Stimulated activated CD4-positive, alpha-beta T cell treated with anti-CD3 and anti-CD28 coated beads, Interleukin-15, amount 100 ng/mL, for 1 hour (primary cell): ENCODE results near the gene ANKIB1.
"Not testable (repeated sequence)": the region's sequence is repeated elsewhere in the genome, so short reads cannot be mapped to it uniquely, and the experiment has no call there.

Experiments
- DNase-seq, 2 donors: peaks; one replicate each; pipeline ENCODE4 v3.0.0-alpha.2; 2020; ENCODE audit warnings: low read depth in 1 of 2, low spot score in 1 of 2

The ANKIB1 gene

DNA sequence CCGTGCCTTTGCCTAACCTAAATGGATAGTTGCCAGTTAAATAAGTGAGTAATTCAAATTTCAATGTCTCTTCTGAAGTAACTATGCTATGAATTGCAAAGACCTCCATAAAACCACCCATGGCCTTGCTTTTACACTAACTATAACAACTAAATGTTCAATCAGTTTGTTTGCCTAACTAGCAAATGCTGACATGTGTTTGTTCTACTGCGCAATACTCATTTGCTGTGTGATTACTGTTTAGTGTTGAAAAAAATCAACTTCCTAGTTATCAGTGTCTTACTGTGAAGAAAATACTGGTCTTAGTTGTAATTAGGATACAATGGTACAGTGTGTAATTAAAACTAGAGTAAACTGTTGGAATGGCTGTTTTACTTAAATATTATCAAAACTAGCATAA lies 154.2 kb downstream of the ANKIB1 start:
- DNase-seq = no peak

DNA sequence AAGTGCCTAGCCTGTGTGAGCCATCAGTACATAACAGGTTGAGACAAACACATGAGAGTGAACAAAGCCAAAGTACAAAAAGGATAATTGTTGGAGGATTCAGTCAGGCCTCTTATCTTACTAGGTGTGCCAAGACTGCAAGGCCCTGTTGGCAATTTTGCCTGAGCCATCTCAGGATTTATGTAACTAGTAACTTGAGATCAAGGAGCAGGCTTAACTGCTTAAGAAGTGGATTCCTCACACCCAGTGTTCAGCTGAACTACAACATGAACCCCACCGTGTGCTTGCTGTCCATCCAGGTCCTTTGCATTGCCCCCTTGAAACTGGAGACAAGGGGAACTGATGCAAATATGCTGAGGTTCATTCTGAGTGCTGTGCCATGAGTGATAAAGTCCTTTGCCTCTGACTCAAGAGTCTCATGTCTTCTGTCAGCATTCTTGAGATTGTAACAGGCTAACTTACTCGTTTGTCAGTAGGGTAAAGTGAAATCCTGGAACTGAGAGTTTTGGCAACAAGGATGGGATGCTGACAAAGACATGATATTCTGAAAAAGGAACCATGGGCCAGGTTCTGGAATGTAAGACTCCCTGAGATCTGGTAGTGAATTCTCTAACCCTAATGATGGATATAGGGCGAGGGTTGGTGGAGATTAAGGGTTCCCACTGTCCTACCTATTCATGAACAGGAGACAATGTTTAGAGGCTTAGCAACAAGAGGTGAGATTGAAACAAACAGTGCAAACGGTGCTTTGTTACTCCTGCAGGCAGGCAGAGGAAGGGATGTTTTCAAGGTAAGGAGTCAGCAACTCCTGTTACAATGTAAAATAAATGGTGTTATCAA lies 157.4 kb downstream of the ANKIB1 start:
- DNase-seq = no peak

DNA sequence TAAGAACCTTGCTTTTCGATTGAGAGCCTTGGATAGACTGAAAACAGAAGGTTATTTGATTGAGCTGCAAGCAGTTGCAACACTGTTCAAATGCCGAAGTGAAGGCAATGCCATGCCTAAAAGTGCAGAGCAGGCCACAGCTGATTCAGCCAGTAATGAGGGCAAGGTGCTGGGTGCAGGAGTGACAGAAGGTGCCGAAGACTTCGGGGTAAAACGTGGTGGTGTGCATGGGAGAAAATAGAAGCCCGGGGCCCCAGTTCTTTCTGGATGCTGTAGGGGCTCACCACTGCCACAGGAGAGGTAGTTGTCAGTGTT lies 157.9 kb downstream of the ANKIB1 start:
- DNase-seq = no peak

DNA sequence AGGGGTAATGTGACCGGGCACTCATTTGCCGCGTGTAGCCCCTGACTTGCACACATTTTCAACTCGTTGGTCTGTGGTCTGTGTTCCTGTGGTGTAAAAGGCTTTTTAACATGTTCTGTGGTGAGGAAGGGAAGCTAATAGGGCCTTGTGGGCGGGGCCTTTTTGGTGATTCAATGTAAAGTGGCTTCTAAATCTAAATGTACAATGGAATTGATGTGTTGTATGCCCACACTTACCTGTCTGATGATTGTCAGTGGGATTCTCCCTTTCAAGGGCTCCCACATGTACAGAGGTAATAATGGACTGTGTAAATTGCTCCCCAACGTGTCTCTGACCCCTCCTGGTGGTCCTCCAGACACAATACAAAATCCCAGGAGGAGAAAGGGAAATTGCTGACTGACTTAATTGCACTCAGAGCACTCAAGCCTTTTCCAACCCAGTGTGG lies 158.4 kb downstream of the ANKIB1 start:
- no peak for DNase-seq

DNA sequence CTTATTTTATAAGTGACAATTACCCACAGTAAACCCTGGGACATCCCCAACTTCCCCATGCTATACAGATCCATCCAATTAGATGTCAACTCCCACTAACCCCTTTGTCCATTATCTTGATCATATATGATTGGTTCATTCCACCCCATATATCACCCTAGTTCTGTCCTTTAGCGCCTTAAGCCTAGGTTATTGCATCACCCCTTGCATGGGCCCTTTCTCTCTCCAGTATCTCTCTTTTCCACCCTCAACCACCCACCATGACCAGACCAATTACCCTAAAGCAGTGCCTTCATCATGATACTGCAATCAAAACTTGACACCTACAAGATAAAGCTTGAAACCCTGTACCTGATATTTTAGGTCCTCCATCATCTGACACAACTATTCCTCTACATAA lies 163.6 kb downstream of the ANKIB1 start:
- DNase-seq = no peak

DNA sequence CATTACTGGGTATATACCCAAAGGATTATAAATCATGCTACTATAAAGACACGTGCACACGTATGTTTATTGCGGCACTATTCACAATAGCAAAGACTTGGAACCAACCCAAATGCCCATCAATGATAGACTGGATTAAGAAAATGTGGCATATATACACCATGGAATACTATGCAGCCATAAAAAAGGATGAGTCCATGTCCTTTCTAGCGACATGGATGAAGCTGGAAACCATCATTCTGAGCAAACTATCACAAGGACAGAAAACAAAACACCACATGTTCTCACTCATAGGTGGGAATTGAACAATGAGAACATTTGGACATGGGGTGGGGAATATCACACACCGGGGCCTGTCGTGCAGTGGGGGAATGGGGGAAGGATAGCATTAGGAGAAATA lies 164.4 kb downstream of the ANKIB1 start:
- not testable (repeated sequence) for DNase-seq

DNA sequence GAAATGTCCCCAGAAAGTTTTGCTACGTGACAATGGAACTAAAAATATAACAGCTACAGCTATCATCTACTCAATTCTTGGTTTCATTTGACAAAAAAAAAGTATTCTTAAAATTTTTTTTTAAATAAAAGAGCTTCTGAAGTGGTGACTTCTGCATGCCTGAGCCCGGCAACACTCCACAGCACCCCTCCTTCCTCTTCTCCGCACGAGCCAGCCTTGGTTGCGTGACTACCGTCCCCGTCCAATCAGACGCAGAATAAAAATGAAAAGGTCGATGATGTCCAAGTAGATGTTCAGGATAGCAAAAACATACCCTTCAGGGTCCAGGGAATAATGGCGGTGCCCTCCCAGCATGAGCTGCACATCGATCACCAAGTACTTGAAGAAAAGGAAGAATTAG lies 167.0 kb downstream of the ANKIB1 start:
- DNase-seq = no peak

DNA sequence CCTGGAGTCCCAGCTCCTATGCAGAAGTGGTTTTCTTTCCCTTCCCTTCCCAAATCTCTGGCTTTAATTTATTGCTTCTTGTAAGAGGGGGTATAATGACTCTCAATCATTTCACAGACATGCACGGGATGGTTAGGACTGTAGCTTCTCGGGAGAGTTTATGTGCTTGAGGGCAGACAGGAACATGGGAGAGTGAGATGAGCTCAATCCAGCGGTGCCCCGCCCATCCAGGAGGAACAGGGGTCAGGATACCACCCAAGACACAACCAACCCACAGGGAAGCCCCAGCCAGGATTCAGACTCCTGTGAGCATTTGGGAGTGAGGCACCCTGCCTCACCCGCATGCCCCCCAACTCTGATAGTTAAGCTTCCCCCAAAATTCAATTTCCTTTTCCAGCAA lies 167.8 kb downstream of the ANKIB1 start:
- DNase-seq = no peak

DNA sequence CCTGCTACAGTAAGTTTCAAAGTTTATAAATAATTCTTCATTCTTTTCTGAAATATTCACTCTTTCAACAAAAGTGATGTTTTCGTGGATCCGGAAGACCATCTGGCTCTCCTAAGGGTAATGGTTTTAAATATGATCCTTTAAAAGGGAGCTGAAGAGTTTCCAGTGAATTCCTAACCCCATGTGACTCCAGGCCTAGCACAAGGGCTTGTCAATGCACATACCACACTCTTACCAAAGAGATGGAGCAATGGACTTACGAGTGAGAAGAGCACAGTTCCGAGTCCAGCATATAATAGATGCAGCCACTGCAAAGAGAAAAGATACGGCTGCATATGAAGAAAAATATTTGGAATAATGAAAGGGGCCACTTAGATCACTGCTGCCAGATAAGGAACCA lies 169.5 kb downstream of the ANKIB1 start:
- no peak for DNase-seq

DNA sequence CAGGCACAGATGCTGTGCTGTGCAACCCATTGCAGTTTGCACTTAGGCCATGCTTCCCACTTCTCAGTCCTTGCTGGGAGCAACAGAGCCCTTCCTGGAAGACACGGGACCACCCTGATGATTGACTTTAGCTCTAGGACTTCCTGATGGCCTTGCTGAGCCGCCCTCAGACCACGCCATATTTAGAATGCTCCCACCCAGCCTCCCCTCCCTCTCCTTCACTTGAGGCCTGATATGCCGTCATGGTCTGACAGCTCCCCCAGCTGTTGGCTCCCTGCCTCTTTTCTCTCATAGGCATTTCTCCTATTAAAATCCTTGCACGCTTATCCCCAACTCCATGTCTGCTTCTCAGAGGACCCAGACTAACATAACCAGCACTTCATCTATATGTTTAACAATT lies 172.1 kb downstream of the ANKIB1 start:
- DNase-seq = no peak

DNA sequence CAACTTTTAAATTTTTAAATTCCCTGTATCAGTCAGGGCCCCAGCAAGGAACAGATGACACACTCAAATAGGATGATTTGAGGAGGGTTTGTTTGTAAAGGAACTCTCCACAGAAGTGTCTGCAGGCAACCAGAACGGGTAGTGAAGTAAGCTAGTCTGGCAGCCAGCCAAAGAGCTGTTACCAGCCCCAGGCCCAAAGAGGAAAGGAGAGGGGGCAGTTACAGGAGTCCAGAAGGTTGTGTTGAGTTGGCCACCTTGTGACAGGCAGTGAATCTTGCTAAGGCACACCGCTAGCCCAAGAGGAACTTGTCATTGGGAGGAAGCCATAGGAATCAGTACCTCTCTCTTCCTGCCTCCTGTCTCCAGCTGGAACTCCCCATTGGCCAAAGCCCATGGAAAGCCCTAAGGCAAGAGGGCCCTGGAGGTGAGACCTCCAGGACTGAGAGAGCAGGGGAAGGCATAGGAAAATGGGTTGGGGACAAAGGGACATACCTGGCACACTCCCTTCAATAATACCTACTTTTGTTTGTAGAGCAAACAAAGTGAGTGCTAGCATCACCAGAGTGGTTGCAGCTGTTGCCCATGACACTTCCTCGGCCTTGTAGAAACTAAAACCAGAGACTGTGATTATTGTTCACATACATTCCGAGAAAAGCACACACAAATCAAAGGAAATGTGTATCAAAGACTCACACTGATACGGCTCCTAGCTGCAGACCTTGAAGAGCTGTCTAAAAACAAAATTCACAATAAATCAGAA lies 176.1 kb downstream of the ANKIB1 start:
- DNase-seq = no peak

DNA sequence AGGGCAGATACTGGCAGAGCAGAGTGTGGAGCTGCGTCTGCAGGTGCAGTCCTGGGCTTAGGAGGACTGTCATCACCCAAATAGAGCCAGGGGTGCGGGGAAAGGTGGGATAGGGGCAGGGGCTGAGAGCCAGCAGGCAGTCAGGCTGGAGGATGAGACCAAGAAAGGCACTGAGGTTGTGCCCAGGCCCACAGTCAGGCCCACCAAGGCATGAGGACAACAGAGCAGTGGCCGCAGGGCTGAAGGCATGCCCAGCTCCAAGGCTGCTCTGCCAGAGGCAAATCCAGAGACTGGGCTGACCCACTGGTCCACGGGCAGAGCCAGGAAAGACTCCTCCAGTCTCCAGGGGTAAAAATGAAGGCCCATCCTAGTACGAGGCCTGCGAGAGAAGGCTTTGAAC lies 177.2 kb downstream of the ANKIB1 start:
- no peak for DNase-seq

DNA sequence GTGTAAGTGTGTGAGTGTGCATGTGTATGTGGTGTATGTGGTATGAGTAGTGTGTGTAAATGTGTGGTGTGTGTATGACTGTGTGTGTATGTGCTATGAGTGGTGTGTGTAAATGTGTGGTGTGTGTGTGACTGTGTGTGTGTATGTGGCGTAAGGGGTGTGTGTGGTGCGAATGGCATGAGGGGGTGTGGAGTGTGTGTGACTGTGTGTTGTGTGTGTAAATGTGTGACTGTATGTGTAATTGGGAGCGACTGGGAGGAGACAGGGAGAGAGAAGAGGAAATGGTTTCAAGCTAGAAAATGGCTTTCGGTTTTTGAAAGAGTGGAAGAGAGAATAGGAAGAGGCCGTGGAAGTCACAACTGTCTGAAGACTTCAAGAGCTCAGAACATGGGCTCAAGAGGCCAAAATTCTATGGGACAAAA lies 177.9 kb downstream of the ANKIB1 start:
- DNase-seq = no peak

DNA sequence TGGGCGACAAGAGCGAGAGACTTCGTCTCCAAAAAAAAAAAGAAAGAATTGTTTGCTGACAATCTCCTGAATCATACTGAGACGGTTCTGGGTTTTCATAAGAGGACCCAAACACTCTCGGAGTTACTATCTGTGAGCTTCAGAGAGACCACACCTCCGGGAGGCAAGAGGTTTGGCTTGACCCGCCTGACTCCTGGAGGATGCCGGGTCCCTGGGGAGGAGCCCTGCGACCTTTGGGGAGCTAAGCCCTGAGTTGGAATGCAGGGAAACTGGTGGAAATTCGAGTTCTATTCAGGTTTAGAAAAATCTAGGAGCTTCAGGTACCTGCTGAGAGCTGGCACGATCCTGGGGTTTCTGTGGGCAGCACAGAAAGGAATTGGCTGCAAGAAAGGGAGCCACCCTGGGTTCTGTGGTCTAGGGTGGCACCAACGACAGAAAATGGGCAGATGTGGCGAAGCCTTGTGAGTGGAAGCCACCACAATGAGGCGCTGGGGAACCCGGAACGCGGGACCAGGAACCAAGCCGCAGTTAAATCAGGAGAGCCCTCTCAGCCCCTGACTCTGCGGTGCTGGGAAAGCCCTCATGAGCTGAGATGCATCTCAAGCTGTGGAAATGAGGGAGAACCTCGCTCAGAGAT lies 179.7 kb downstream of the ANKIB1 start:
- no peak for DNase-seq

DNA sequence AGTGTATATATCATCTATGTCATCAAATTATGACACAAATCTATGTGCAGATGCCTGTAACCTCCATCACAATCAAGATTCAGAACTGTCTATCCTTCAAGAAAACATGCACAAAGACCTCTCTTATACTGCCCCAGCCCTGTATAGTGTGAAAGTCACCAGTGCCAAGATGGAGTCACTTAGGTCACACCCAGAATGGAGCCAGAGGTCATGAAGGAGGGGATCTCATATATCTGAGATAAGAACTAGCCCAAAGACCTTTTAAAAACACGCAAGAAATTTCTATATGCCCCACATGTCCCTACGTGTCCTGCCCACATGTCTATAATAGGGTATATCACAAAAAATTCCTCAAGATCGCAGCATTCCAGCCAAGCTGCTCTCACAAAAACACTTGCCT lies 181.4 kb downstream of the ANKIB1 start:
- no peak for DNase-seq

DNA sequence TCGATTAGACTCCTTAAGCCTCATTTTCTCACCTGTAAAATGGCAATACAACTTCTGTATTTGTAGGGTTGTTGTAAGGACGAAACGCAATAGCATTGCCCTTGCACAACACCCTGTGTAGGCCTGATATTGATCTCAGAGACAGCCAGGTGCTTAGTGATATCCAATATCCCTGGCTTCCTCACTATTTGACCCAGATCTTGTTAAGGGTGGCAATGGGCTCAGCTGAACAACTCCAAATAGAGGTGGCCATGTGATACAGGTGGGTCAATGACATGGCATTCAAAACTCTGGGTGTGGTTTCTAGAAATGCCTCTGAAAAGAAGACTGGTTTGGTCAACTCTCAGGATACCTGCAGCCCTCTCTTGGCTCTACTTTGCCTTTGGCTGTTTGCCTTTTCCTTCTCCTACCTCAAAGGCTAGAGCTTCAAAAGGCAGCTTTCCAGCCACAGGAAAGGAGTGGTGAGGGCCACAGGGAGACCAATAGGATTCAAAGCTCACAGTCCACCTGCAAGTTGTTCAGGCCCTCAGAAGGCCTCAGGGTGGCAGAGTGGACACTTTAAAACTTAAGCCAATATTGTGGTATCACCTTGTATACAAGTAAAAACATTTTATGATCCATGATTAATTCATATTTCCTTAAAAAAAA lies 186.6 kb downstream of the ANKIB1 start:
- DNase-seq = no peak

DNA sequence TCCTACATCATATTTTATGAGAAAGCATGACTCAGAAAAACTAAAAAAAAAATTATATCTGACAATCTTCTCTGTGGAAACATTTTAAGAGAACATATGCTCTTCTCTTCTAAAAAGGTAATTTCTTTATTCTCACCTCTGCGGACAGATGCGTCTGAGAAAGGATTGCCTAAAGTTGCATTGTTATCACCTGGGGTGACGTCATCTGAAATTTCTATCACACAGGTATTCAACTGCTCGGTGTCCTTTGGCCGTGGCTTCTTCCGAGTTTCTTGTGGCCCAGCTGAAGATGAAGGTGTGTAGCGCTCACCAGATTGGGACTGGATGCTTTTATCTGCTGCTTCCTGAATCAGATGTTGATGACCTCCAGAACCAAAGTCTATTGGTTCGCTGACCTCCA lies 187.2 kb downstream of the ANKIB1 start:
- DNase-seq = no peak

DNA sequence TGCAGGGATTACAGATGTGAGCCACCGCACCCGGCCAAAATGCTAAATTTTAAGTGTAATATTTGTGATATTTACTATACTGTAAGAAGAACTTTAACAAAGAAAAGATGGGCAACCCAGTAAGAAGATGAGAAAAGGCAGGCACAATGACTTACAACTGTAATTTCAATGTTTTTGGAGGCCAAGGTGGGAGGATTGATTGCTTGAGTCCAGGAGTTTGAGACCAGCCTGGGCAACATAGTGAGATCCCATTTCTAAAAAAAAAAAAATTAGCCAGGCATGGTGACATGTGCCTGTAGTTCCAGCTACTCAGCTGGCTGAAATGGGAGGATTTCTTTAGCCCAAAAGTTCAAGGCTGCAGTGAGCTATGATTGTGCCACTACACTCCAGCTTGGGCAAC lies 189.8 kb downstream of the ANKIB1 start:
- DNase-seq = no peak

DNA sequence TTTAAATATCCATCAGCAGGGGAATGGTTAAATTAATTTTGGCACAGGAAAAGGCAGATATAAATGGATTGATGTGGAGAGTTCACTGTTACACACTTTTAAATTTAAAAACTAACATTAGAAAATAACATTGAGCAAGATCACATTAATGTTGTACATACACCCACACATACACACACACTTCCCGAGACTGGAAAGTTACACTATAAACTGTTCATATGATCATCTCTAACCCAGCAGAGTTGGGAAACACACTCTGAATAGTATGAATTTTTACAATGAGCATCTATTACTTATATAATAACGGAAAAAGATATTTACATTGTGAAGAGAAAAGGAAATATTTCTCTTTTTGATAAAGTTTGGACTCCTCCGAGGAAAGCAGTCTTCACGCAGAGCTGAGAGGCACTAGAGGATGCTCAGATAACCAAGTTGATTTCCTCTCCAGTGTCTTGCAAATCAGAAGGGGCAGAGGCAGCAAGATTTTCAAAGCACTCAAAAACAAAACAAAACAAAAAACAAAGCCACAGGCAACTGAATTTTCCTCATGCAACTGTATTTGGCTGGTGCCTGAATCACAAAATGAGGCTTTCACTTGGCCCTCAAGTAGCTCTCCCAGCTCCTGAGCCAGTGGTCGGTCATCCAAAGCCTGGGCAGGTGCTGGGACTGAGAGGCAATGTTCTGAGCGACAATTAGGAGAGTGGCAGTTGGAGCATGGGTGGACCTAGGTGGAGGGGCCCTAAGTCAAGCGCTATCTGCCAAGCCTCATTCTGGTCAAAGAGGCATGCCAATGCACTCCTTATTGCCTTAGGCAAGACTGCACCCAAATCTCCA lies 191.1 kb downstream of the ANKIB1 start:
- DNase-seq = no peak

DNA sequence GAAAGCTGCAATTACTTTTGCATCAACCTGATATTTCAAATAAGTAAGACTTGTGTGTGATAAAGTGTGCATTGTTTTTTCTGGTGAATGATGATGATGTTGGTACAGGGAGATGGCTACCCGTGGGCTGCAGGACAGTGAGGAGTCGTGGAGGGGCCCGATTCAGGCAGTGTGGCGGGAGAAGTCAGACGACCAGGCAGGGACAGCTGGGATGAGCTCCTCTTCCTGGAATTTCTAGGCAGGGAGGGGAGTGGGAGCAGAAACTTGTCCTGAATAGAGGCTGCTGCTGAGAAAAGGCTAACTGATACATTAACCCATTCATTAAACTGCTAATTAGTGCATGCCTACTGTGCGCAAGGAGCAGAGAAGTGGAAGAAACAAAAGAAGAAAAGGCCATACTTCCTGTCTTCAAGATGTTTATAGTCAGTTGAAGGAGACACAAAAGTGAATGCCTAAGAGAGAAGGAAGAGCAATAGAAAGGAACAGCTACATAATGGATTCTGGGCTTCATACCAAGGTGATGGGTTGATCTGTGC lies 192.2 kb downstream of the ANKIB1 start:
- no peak for DNase-seq

DNA sequence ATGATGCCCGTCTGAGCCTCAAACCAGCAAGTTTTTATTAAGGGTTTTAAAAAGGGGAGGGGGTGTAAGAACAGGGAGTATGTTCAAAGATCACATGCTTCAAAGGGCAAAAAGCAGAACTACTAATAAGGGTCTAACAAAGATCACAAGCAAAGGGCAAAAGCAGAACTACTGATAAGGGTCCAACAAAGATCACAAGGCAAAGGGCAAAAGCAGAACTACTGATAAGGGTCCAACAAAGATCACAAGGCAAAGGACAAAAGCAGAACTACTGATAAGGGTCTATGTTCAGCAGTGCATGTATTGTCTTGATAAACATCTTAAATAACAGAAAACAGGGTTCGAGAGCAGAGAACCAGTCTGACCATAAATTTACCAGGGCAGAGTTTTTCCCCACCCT lies 196.9 kb downstream of the ANKIB1 start:
- not testable (repeated sequence) for DNase-seq
